NCI-H2196 (cell line): ENCODE data around the gene COQ8B.
"Not testable (repeated sequence)": the region's sequence is repeated elsewhere in the genome, so short reads cannot be mapped to it uniquely, and the experiment has no call there.

Source experiments
- DNase-seq: peaks from one replicate; lab custom pipeline; 2025; ENCODE audit not compliant: unreplicated experiment; lab: John Stamatoyannopoulos, UW

COQ8B gene

DNA sequence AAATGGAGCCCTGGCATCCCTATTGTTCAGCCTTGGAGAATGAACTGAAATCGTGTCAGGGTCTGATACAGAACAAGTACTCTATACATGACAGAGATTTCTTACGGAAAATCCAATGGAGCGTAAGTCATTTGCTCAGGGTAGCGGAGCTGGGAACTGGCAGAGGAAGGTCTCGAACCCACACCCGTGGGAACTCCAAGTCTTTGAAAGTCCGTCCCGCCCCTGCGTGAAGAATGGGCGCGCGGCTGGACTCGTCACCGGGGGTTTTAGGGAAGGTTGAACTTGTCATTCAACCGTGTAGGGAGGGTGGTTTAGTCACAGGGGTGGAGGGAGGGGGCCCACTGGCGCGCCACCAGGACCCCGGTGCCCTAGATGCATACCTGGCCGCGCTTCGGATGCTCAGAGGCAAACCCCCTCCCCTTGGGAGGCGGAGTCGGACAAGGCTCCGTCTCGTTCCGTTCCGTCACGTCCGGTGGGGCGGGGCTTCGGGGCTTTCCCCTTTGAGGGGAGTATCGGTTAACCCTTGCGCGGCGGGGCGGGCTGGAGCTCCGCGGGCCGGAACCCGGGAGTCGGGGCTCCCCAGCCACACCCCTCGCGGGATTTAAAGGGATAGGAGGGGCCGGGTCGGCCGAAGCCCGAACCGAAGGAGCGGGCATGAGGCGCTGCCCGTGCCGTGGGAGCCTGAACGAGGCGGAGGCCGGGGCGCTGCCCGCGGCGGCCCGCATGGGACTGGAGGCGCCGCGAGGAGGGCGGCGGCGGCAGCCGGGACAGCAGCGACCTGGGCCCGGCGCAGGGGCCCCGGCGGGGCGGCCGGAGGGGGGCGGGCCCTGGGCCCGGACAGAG, at the start of gene COQ8B, which contains the start of gene ITPKC:
TSS of gene COQ8B (minus strand) at position 405 of the 843 bp plus-strand sequence. CDS start 2,254 bp downstream, outside the sequence.
TSS of gene ITPKC (plus strand) at position 631 of the 843 bp plus-strand sequence. CDS start at position 655, 24 bp downstream.
- DNase-seq: peak; percentile 99

DNA sequence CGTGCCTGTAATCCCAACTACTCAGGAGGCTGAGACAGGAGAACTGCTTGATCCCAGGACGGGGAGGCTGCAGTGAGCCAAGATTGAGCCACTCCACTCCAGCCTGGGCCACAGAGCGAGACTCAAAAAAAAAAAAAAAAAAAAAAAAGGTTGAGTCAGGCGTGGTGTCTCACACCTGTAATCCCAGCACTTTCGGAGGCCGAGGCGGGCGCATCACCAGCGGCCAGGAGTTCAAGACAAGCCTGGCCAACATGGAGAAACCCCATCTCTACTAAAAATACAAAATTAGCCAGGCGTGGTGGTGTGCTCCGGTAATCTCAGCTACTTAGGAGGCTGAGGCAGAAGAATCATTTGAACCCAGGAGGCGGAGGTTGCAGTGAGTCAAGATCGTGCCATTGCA, 49.7 kb upstream of the COQ8B start:
- not testable (repeated sequence) for DNase-seq

DNA sequence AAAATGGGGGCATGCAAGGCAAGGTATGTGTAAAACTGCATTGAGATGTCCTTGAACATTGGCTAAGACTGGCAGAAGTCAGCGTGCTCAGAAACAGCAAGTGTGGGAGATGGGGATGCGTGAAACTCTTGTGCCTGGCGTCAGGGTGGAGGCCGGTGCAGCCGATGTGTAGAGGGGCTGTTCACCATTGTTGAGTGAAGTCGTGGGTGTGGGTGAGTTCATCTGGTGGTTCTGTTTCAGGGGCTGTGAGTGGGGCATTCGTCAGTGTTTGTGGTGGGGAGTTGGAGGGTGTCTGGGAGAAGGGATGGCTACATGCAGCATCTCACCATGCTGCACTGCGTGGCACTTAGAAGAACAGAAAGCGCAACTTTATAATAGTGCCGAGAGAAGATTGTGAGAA, 47.3 kb upstream of the COQ8B start:
- DNase-seq: no peak

DNA sequence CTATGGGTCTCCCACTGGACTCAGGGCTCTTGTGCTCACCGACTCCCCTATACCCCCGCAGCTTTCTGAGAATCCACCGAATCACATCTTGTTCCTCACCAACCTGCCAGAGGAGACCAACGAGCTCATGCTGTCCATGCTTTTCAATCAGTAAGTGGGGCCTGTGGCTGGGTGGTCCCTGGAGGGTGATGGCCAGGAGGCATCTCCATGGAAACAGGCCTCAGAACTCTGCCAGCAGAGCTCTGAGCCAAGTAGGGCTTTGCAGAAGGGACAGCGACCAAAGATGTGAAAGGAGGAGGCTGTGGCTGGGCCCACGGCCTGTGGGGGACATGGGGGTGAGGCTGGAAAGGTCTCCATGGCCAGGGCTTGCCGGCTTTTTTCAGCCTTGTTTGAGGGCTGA, 46.8 kb upstream of the COQ8B start:
- DNase-seq: no peak

DNA sequence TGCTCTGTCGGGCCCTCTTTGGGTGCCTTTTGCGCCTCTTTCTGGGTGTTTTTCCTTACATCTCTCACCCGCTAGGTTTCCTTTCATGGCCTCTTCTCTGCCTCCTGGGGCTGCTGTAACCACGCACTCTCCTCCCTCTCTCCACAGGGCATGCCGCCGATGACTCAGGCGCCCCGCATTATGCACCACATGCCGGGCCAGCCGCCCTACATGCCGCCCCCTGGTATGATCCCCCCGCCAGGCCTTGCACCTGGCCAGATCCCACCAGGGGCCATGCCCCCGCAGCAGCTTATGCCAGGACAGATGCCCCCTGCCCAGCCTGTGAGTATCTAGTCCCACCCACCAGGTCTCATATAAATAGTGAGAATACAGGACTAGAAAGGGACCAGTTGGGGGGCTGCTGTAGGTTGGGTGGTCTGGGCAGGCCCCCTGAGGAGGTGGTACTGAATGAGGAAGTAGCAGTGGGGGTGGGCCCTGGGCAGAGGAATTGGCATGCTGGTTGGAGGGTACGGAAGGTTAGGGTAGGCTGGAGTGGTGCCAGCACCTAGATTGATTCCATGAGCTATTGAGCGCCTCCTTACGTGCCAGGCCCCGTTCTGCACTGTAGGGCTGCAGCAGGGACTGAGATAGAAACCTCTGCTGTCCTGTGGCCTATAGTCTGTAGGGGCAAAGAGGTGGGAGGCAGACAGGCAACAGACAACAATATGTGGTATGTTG, 46.2 kb upstream of the COQ8B start:
- no peak for DNase-seq

DNA sequence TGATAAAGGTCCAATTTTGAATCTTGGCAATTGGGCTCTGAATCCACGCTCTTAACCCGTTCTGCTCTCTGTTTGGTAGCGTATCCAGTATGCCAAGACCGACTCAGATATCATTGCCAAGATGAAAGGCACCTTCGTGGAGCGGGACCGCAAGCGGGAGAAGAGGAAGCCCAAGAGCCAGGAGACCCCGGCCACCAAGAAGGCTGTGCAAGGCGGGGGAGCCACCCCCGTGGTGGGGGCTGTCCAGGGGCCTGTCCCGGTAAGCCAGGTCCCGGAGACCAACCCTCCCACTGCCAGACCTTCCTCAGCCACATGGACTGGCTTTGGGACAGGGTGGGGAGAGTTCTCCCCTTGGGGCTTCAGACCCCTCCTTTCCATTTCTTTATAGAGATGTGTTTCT, 42.7 kb upstream of the COQ8B start:
- no peak for DNase-seq

DNA sequence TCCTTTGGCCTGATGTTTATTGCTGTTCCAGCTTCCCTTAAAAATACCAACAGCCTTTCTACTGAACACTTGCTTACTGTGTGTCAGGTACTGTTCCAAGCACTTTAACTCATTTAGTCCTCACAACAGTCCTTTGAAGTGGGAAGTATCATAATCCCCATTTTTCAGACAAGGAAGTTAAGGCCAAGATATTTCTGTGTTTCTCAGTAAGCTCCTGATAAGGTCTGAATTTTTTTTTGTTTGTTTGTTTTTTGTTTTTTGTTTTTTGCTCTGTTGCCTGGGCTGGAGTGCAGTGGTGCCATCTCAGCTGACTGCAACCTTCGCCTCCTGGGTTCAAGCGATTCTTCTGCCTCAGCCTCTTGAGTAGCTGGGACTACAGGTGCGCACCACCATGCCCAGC, 41.8 kb upstream of the COQ8B start:
- DNase-seq: no peak

DNA sequence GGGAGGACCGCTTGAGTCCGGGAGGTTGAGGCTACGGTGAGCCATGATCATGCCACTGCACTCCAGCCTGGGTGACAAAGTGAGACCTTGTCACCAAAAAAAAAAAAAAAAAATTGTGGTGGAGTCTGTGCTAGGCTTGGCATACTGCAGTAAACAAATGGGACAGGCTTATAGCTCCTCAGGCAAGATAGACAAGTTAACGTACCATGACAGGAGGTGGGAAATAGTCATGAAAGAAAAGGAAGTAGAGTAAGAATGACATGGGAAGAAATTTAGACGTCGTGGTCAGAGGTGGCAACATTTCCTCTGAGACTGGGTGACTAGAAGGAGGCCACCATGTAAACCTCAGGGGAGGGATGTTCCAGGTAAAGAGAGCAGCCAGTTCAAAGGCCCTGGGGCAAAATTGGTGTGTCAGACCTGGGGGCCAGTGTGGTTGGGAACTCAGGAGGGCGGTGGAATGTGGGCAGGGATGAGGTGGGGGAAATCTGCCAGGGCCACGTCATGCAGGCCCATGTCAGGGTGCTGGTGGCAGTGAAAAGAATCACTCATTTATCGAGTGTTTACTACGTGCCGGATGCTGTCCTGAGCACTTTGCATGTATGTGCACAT, 39.9 kb upstream of the COQ8B start:
- no peak for DNase-seq

DNA sequence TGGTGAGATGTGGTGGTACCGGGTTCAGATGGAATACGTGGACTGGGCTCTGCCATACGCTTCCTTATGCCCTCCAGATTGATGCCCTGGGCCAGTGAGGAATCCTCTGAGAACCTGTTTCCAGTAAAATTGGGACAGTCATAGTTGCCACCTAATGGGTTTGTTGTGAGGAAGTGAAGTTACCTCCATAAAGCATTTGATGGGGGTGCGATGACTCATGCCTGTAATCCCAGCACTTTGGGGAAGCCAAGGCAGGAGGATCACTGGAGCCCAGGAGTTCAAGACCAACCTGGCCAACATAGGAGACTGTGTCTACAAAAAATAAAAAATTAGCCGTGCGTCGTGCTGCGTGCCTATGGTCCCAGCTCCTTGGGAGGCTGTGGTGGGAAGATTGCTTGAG, 39.1 kb upstream of the COQ8B start:
- no peak for DNase-seq

DNA sequence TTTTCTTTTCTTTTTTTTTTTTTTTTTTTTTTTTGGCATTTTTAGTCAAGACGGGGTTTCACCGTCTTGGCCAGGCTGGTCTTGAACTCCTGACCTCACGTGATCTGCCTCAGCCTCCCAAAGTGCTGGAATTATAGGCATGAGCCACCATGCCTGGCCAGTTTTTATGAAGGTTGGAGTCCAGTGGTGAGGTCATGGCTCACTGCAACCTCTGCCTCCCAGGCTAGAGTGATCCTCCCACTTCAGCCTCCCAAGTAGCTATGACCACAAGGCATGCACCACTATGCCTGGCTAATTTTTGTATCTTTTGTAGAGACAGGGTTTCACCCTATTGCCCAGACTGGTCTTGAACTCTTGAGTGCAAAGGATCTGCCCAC, 38.5 kb upstream of the COQ8B start:
- no peak for DNase-seq

DNA sequence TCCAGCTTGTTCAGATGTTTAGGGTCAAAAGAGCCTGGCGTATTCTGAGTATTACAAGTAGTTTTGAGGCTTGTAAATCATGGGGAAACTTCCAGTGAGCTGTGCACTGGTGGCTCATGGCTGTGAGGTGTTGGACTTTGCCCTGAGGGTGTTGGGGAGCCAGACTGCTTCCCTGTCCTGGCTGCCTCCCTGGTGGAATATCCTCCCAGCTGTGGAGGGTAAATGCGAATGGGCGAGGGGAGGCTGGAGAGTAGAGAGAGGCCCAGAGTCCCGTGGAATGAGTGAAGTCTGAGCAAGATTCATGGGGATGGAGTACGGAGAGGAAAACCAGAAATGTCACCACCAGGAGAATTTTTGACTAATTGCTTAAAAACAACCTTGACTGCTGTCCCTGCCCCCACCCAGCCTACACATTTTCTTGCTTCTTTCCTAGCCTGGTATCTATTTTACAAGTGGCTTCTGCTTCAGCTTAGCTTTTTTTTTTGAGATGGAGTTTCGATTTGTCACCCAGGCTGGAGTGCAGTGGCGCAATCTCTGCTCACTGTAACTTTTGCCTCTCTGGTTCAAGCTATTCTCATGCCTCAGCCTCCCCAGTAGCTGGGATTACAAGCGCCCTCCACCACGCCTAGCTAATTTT, 38.0 kb upstream of the COQ8B start:
- no peak for DNase-seq

DNA sequence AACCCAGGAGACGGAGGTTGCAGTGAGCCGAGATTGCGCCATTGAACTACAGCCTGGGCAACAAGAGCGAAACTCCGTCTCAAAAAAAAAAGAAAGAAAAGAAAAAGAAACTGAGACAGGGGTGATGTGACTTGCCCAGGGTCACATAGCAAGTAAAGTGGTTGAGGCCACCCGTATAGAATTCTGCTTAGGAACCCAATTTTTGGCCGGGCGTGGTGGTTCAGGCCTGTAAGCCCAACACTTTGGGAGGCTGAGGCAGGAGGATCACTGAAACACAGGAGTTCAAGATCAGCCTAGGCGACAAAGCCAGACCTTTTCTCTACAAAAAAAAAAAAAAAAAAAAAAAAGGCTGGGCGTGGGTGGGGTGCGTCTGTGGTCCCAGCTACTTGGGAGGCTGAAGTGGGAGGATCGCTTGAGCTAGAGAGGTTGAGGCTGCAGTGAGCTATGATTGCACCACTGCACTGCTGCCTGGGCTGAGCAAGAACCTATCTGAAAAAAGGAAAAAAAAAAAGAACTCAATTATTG, 35.6 kb upstream of the COQ8B start:
- no peak for DNase-seq

DNA sequence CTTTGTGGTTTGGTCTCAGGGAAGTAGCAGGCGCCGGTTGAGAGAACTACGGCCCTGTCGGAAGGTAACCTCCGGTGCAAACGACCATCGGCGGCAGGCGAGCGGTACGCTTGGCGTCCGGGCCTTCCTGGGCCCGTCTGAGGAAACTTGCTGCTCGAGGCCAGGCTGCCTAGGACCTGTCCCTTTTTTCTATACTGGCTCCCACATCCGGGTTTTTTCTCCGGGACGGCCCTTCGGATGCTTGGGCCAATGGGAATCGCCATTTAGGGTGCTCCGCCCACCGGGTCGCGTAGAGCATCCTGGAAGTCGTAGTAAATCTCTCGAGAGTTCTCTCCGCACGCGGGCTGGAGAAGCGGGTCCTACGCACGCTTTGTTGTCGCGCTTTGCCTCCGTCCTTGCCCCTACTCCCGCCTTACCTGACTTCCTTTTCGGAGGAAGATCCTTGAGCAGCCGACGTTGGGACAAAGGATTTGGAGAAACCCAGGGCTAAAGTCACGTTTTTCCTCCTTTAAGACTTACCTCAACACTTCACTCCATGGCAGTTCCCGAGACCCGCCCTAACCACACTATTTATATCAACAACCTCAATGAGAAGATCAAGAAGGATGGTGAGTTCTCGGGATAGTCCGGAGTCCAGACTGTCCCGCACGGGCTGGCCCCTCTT, 34.3 kb upstream of the COQ8B start, which contains the start of gene SNRPA:
TSS of gene SNRPA (plus strand) at position 330 of the 664 bp plus-strand sequence. CDS start at position 536, 206 bp downstream.
- DNase-seq: peak; percentile 98

DNA sequence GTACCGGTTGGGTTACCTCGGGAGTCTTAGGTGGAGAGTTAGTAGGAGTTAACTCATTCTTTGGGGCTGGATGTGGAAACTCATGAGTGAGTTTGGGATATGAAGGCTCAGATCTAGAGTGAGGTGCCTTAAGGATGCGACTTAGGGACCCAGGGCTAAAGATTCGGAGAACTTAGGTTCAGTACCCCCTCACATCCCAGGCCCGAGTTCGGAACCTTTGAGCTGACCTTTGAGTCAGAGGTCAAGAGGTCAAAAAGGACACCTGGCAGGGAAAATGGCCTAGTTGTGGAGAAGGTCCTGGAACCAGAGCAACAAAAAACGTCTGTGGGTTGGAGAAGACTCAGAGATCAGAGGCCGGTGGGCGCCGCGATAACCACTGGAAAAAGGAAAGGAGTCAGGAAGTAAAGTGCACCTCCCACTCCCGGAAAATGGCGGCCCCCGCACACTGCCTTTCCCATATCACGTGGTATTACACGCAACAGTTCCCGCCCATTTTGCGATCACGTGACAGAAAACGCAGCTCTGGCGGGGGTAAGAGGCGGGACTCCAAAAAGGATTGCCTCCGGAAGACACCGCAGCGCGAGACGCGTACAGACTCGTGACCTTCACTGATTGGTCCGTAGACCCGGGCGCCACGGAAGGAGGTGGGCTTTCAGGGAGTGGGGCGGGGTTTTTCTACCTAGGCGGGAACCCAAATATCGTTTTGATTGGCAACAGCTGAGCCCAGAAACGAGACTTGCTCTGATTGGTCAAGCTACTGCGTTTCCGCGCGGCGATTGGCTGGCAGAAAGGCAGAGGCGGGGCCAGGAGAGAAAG, 33.6 kb upstream of the COQ8B start, which contains the start of gene ACTMAP:
TSS of gene ACTMAP (minus strand) at position 420 of the 816 bp plus-strand sequence. CDS start 674 bp downstream, outside the sequence.
- DNase-seq: peak; percentile 100

DNA sequence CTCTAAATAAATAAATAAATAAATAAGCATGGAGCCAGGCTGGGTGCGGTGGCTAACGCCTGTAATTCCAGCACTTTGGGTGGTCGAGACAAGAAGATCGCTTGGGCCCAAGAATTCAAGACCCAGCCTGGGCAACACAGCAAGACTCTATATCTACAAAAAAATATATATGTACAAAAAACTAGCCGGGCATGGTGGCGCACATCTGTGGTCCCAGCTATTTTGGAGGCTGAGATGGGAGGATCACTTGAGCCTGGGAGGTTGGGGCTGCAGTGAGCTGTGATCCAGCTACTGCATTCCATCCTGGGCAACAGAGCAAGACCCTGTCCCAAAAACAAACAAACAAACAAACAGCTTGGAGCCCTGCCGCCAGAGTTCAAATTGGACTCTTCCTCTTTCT, 30.9 kb upstream of the COQ8B start:
- no peak for DNase-seq

DNA sequence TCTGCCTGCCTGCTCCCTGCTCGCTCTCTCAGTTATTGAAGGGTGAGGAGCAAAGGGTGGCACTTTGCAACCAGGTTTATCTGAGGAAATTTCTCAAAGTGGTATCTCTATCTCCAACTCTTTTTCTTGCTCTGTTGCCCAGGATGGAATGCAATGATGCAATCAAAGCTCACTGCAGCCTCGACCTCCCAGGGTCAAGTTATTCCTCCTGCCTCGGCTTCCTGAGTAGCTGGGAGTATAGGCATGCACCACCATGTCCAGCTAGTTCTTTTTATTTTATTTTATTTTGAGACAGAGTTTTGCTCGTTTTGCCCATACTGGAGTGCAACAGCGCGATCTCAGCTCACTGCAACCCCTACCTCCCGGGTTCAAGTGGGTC, 28.7 kb upstream of the COQ8B start:
- DNase-seq: no peak

DNA sequence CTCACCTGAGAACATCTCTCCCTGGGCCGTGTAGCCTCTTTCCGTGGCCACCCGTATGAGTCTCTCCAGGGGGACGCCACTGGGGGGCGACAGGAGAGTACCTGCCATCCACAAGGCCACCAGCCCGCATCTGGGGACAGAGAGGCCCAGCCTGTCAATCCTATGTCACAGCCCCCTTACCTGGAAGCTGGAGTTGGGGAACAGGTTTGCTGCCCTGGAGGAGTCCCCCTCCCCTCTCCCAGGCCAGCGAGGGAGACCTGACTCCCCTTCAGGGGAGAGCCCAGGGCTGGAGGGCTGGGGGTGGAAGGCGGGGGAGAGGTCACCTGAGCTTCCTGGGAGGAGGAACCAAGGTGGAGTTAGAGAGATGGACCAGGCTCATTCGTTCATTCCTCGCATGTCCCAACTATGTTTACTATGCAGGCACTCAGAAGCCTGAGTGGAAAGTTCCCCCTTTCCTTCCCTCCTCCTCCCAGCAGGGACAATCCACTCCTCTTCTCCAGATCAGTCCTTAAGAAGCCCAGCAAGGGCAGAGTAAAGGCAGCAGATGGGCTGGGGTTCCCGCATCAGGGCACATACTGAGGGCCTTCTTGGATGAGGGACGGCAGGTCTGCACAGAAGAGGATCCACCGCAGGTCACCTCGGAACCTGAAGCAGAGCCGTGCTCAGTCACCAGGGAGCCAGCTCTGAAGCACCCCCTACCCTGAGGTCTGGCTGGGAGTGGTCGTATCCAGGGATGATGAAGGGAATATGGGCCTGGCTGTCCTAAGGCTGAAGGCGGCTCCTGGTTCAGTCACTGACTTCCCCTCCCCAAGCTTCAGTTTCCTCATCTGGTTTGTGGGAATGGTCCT, 28.1 kb upstream of the COQ8B start:
- DNase-seq: no peak

DNA sequence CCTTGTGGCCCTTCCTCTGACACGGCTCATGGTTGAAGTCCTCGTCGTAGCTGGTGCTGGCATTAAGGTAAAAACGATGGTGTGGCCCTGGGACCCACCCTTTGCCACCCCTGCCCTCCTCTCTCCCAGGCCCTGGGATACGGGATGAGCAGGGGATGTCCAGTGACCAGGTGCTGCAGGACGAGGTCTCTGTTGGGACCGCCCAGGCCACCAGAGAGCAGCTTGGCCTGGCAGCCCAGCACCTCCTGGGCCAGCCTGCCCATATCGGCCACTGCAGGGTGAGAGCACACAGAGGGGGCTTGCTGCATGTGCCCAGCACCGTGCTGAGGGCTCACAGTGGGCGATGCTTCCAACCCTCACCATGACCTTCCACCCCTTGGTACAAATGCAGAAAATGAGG, 27.2 kb upstream of the COQ8B start:
- no peak for DNase-seq

DNA sequence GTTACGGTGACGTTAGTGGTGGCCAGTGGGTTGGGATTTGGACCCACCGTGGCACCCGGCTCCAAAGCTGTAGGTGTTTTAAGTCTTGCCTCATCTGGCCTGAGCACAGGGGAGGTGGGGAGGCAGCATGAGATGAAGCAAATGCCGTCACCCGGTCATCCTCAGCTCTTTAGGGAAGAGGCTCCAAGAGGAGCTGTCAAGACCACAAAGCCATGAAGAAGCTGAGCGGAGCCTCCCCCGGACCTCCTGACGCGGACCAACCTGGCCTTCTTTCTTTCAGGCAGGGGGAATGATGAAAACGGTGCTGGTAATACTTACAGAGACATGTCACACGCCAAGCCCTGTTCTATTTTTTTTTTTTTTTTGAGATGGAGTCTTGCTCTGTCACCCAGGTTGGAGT, 26.2 kb upstream of the COQ8B start:
- no peak for DNase-seq
